Adrenal gland (tissue), 12 donors: Measurements from ENCODE around the gene TRIM10. TPM values are rescaled to one million over a fixed set of nuclear protein-coding genes. Genes with fewer than 3 reads are reported as not detected.

ENCODE experiments used
- DNase-seq, 7 donors: peaks; one replicate each; pipeline ENCODE4 v3.0.0-alpha.2; 2019 to 2020
- H3K27ac ChIP-seq, 5 donors: fragments of 200-600 bp; sonication (generic) in 4 of 5; 1 replicate in 3 of 5; 2 replicates in 2 of 5; pipeline versions ENCODE4 v1.5.1 to v1.8.0; 2016 to 2020; ENCODE audit warnings: mild to moderate bottlenecking in 1 of 5
- H3K27me3 ChIP-seq: fragments of 200-600 bp; 2 replicates; pipeline ENCODE4 v1.8.0; 2021
- H3K36me3 ChIP-seq, 2 donors: fragments of 200-600 bp; replicated peaks in 1 of 2; 1 replicate in 1 of 2; 2 replicates in 1 of 2; pipeline versions ENCODE4 v1.5.1 to v1.8.0; 2018 to 2022
- H3K4me1 ChIP-seq, 2 donors: fragments of 200-600 bp; replicated peaks in 1 of 2; 1 replicate in 1 of 2; 2 replicates in 1 of 2; pipeline versions ENCODE4 v1.5.1 to v1.8.0; 2018 to 2021
- H3K4me3 ChIP-seq, 4 donors: fragments of 200-600 bp; sonication (generic) in 3 of 4; one replicate each; pipeline ENCODE4 v1.5.1; 2016 to 2018
- H3K9me3 ChIP-seq, 3 donors: fragments of 200-600 bp; sonication (generic) in 1 of 3; replicated peaks in 1 of 3; 1 replicate in 2 of 3; 2 replicates in 1 of 3; pipeline versions ENCODE4 v1.5.1 to v1.8.0; 2016 to 2021
- POLR2A ChIP-seq, 2 donors: fragments of 450-650 bp; IDR thresholded peaks; one replicate each; pipeline ENCODE4 v1.6.1; 2017; ENCODE audit warnings: antibody characterized with exemption in 2 of 2, mild to moderate bottlenecking in 2 of 2, moderate library complexity in 1 of 2
- WGBS, 4 donors: extraction: QIAGEN DNeasy Blood & Tissue Kit in 2 of 4; methylation state at CpG; one replicate each; pipeline versions ENCODE4 v1.1.5 to v1.1.7; 2013 to 2017; 5-methylcytosine and 5-hydroxymethylcytosine counted together
- intact Hi-C, 2 donors: fragments of 100-400 bp; cut with DNase I; formaldehyde crosslinking; loops; one replicate each; pipeline versions ENCODE4 v1.14.1 to v1.15.0; 2022 to 2023
- polyA plus RNA-seq, 3 donors: library from polyadenylated mRNA; stranded (reverse); fragments of 200-250 nt in 2 of 3; fragments of 350-450 nt in 1 of 3; fragmentation: Illumina TruSeq in 1 of 3; extraction: RNeasy Lipid Tissue Mini Kit (QIAGEN cat#74804) in 1 of 3; gene quantifications; one replicate each; pipeline ENCODE4 v1.2.3, GENCODE V29; 2013 to 2014
- total RNA-seq, 9 donors: library from RNA; depleted of rRNA in 4 of 9; stranded (reverse); fragments of >200 nt in 4 of 9; fragments of 120-200 nt in 1 of 9; fragmentation: NEBNext Ultra II Directional in 1 of 9; extraction: Animal tissue kit (Norgen Biotek cat#: 25700) in 1 of 9; gene quantifications; one replicate each; pipeline versions ENCODE4 v1.1.0 to v1.2.4, GENCODE V29; 2013 to 2023
- TF ChIP-seq, protein P1 (sequence below), 6 experiments: fragments of 450-650 bp in 4 of 6; fragments of 200-600 bp in 2 of 6; sonication (generic) in 1 of 6; IDR thresholded peaks; 1 replicate in 5 of 6; 2 replicates in 1 of 6; pipeline versions ENCODE4 v1.5.1 to v1.8.0; 2016 to 2021; ENCODE audit warnings: antibody characterized with exemption in 6 of 6, mild to moderate bottlenecking in 2 of 6, moderate library complexity in 1 of 6
- donor health status: healthy with polysubstance abuse.
- donor health status: Bipolar disorder and iron deficiency.
- donor health status: DM: yes; HTN: yes; CAD: no.
- donor health status: DM: no; HTN: no; CAD: no.
- donor health status: DM: no; HTN: no; CAD: no.
- donor health status: DM: yes; HTN: yes; CAD: no.

The TRIM10 gene
- total and polyA plus RNA-seq, 12 donors: 0.67 TPM; not detected in 11

DNA sequence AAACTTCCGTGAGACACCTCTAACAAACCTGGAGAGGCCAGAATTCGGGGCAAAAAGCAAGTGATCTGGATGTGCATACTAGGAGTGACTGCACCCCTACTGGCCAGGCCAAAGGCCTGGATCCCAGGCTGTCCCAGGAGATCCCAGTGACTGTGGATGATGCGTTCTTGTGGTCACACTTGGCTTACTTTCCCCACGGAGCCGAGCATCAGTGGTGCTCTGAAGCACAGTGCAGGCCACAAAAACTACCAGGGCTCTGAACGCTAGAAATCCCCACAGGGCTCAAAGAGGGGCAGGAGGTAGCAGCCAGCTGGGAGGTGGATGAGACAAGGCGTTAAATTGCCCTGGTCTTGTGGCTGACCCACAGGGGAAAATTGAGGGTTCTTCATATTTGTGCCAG is 45.1 kb upstream of the TRIM10 start:
- DNase-seq: no peak
- WGBS, 4 donors: 78 to 96% (median 87%) methylated on average over 6 to 7 of the region's 7 CpGs
- Histone ChIP-seq H3K27ac (peak overlapping the region in 3 of 5 donors; percentile 45 to 79 (median 52)), H3K4me1 (peaks cover 19 to 39% of the 10 kb centered on the region in 2 donors), H3K36me3 (no peaks in the 10 kb centered on the region), H3K4me3 (no peak overlapping the region), H3K27me3 (no peaks in the 10 kb centered on the region), H3K9me3 (no peaks in the 10 kb centered on the region)
- TF ChIP-seq POLR2A (IDR thresholded peaks at IDR 0.05): no peak
- TF ChIP-seq, protein P1, sequence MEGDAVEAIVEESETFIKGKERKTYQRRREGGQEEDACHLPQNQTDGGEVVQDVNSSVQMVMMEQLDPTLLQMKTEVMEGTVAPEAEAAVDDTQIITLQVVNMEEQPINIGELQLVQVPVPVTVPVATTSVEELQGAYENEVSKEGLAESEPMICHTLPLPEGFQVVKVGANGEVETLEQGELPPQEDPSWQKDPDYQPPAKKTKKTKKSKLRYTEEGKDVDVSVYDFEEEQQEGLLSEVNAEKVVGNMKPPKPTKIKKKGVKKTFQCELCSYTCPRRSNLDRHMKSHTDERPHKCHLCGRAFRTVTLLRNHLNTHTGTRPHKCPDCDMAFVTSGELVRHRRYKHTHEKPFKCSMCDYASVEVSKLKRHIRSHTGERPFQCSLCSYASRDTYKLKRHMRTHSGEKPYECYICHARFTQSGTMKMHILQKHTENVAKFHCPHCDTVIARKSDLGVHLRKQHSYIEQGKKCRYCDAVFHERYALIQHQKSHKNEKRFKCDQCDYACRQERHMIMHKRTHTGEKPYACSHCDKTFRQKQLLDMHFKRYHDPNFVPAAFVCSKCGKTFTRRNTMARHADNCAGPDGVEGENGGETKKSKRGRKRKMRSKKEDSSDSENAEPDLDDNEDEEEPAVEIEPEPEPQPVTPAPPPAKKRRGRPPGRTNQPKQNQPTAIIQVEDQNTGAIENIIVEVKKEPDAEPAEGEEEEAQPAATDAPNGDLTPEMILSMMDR (IDR thresholded peaks at IDR 0.05): no peak
- intact Hi-C loops: no loop called here

DNA sequence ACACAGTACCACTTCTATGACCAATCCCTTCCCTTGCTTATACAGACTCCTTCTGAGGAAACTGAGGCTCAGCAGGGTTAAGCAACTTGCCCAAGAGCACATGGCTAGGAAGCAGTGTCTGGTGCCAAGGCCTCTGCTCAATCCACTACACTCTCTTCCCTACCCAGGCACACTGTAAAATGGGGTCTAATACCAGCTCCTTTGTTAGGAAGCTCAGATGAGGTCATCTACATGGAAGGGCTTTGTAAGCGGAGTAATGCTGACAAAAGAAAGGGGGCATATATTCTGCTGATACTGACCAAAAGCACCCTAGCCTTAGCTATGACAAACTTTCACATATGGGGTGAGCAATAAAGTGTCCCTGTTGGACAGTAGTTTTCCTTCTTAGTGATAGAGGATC is 43.1 kb upstream of the TRIM10 start:
- 96 to 100% (median 100%) methylated on average over 1 of the region's 1 CpG for WGBS, 4 donors
- H3K27ac ChIP-seq: no peak overlapping the region
- TF ChIP-seq, protein P1 (IDR thresholded peaks at IDR 0.05): no peak
- TF ChIP-seq POLR2A (IDR thresholded peaks at IDR 0.05): no peak
- H3K9me3 ChIP-seq: no peaks in the 10 kb centered on the region
- intact Hi-C loops: no loop called here
- DNase-seq: no peak
- no peak overlapping the region for H3K4me3 ChIP-seq
- H3K4me1 ChIP-seq: peaks cover 19 to 41% of the 10 kb centered on the region in 2 donors
- H3K27me3 ChIP-seq: no peaks in the 10 kb centered on the region
- H3K36me3 ChIP-seq: peaks cover 0 to 14% of the 10 kb centered on the region in 2 donors

DNA sequence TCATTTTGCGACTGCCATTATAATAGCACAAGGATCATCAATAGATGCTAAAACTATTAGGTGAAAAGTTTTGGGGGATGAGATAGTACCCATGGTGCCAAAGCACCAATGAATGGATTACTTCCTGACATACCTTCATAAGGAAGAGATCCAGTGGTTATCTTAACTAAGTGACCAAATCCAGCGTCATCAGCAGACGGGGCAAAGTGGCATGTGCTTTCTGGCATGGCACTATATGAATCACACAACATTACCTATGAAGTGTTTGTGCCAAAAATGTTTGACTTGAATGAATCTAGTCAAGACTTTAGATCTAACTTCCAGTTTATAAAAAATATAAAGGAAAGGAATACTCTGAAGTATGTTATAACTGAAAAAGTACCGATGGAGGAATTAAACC is 41.4 kb upstream of the TRIM10 start:
- no peaks in the 10 kb centered on the region for H3K9me3 ChIP-seq
- WGBS, 4 donors: 54 to 64% (median 60%) methylated on average over 4 of the region's 4 CpGs
- intact Hi-C loops: no loop called here
- H3K27me3 ChIP-seq: no peaks in the 10 kb centered on the region
- no peak for TF ChIP-seq POLR2A (IDR thresholded peaks at IDR 0.05)
- TF ChIP-seq, protein P1 (IDR thresholded peaks at IDR 0.05): no peak
- peak overlapping the region in 3 of 5 donors; percentile 2 to 76 (median 42) for H3K27ac ChIP-seq
- no peak overlapping the region for H3K4me3 ChIP-seq
- peaks cover 16 to 32% of the 10 kb centered on the region in 2 donors for H3K4me1 ChIP-seq
- peak in 1 of 7 donors; percentile 53 for DNase-seq
- peaks cover 0 to 32% of the 10 kb centered on the region in 2 donors for H3K36me3 ChIP-seq

DNA sequence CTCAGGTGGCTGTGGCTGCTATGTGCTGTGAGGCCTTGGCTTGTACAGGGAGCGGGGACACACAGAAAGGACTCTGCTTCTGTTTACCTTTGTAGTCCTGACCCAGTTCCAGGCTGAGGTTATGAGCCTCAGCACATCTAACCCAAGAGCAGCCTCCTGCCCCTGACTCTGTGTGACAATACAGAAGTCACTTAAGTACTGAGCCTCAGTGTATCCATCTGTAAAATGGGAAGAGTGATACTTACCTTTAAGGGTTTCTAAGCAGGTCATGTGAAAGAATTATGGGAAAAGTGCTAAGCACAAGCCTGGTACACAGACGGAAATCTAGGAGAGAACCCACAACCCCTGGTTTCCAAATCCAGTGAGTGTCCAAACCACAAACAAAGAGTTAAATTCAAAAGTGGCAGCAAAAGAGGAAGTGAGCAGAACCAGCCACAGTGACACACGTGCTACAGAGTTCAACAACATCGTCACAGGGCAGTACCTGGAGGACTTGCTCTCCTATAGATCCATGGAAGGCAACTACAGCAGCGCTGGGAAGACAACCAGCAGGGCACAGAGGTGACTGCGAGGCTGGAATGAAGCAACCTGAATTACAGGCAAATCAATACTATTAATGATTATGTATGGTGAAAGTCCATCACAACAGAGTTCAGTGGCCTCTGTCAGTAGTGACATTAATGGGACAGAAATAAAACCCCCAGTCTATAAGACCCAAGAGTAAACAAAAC is 39.7 kb upstream of the TRIM10 start:
- intact Hi-C loops: no loop called here
- Histone ChIP-seq H3K4me3 (no peak overlapping the region), H3K4me1 (peaks cover 4 to 21% of the 10 kb centered on the region in 2 donors), H3K9me3 (no peaks in the 10 kb centered on the region), H3K36me3 (peaks cover 0 to 47% of the 10 kb centered on the region in 2 donors), H3K27me3 (no peaks in the 10 kb centered on the region), H3K27ac (no peak overlapping the region)
- no peak for TF ChIP-seq POLR2A (IDR thresholded peaks at IDR 0.05)
- TF ChIP-seq, protein P1 (IDR thresholded peaks at IDR 0.05): no peak
- no peak for DNase-seq
- WGBS, 4 donors: 71 to 79% (median 75%) methylated on average over 6 of the region's 6 CpGs
